ENCODE results near the gene PRKCB.

Gene PRKCB

DNA sequence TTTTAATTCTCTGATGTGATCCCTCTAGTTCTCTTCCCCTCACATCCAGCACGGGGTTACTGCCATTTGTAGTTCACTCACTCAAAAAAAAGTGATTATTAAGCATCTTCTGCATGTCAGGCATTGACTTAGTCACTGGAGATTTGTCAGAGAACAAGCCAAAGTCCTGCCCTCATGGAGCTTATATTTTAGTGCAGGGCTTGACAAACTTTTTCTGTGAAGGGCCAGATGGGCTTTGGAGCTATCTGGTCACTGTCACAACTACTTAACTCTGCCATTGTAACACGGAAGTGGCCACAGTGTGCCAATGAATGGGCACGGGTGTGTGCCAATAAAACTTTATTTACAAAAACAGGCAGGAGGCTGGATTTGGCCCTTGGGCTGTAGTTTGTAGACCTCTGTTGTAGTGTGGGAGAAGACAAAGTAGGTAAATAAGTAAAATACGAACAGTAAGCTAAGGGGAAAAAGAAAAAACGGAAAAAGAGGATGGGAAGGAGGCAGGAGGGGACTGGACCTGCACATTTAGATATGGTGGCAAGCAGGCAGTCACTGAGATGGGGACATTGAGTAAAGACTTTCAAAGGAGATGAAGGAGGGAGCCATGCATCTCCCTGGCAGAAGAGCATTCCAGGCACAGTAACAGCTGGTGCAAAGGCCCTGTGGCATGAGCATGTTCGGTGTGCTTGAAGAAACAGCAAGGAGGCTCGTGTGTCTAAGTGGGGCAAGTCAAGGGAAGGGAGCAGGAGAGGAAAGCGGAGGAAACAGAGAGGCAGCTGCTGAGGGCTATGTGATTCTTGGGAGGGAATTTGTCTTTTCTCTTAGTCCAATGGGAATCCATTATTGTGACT, 217.5 kb downstream of the PRKCB start:
- H3K9me3 Mint-ChIP-seq: no peaks in the 10 kb centered on the region
- H3K36me3 Mint-ChIP-seq: peaks cover 24% of the 10 kb centered on the region

DNA sequence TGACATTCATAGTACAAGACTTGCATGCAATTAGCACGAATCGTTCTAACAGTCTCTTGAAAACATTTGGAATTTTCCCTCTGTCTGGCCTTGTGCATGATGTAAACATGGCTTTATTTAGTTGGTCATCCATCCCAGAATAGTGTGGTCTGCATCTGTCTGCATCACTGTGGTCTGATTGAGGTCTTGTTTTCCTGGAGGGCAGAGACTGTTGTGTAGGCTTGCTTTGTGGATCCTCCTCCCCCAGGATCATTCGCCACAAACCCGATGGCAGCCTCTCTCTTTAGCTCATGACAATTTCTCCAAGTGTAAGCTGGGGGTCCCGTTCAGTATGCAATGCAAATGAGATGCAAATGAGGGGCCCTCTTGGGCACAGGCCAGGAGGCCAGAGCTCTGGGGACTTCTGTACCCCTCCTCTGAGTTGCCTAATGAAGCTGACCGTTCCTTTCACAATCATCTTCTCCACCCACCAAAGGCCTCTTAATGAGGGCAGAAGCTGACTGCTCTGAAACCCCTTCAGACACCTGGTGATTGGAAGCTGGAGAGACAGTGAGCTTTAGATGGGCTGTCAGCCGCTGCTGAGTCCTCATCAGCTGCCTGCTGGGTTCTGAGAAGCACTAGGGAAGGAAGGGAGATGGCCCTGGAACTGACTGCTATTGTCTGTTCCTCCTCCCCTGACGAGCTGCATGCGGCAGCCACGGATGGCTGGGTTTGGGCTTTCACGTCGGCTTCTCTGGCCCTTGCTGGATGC, 219.1 kb downstream of the PRKCB start:
- no peak overlapping the region for H3K27ac Mint-ChIP-seq
- H3K4me1 Mint-ChIP-seq: peaks cover 4% of the 10 kb centered on the region
- H3K9me3 Mint-ChIP-seq: no peaks in the 10 kb centered on the region
- no peaks in the 10 kb centered on the region for H3K27me3 Mint-ChIP-seq
- H3K36me3 Mint-ChIP-seq: peaks cover 28% of the 10 kb centered on the region
- no peak overlapping the region for H3K4me3 Mint-ChIP-seq

More for the DNA sequence above, 217.5 kb downstream of the PRKCB start:
- H3K4me1 Mint-ChIP-seq: peaks cover 4% of the 10 kb centered on the region
- H3K4me3 Mint-ChIP-seq: no peak overlapping the region
- no peaks in the 10 kb centered on the region for H3K27me3 Mint-ChIP-seq
- H3K27ac Mint-ChIP-seq: no peak overlapping the region

- peaks cover 4% of the 10 kb centered on the region for H3K4me1 Mint-ChIP-seq
- H3K4me3 Mint-ChIP-seq: no peak overlapping the region
- no peaks in the 10 kb centered on the region for H3K27me3 Mint-ChIP-seq
- H3K36me3 Mint-ChIP-seq: peaks cover 37% of the 10 kb centered on the region
- no peaks in the 10 kb centered on the region for H3K9me3 Mint-ChIP-seq
- H3K27ac Mint-ChIP-seq: no peak overlapping the region
These were observed 226.6 kb downstream of the PRKCB start for GRCh38 chr16:24062270-24062817.

- peaks cover 22% of the 10 kb centered on the region for H3K4me1 Mint-ChIP-seq
- H3K27me3 Mint-ChIP-seq: no peaks in the 10 kb centered on the region
- H3K4me3 Mint-ChIP-seq: no peak overlapping the region
- H3K27ac Mint-ChIP-seq: no peak overlapping the region
- H3K9me3 Mint-ChIP-seq: no peaks in the 10 kb centered on the region
- H3K36me3 Mint-ChIP-seq: peaks cover 6% of the 10 kb centered on the region
These were observed 233.3 kb downstream of the PRKCB start for GRCh38 chr16:24069036-24069590.

DNA sequence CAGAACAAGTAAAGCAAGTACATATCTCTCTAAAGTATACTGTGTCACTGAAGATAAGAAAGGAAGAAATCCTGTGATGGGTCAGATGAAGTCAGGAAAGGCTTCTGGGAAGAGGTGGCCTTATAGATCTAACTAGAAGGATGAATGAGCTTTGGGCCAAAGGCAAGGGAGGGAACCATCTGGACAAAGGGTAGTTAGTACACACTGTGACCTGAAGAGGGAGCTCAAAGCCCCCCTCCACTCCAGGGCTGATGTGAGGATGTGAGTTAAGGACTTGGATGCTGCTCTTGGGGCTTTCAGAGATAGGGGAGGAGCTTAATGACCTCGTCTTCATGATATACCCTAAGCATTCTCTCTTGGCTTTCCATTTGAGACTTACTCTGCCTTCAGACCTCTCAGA, 235.1 kb downstream of the PRKCB start:
- Mint-ChIP-seq H3K9me3 (no peaks in the 10 kb centered on the region), H3K27ac (no peak overlapping the region), H3K4me1 (peaks cover 24% of the 10 kb centered on the region), H3K27me3 (no peaks in the 10 kb centered on the region), H3K36me3 (peaks cover 2% of the 10 kb centered on the region), H3K4me3 (no peak overlapping the region)

GRCh38 chr16:24071666-24072360, 236.0 kb downstream of the PRKCB start:
- Mint-ChIP-seq H3K36me3 (peaks cover 5% of the 10 kb centered on the region), H3K4me3 (no peak overlapping the region), H3K27me3 (no peaks in the 10 kb centered on the region), H3K9me3 (no peaks in the 10 kb centered on the region), H3K27ac (no peak overlapping the region), H3K4me1 (peaks cover 30% of the 10 kb centered on the region)

DNA sequence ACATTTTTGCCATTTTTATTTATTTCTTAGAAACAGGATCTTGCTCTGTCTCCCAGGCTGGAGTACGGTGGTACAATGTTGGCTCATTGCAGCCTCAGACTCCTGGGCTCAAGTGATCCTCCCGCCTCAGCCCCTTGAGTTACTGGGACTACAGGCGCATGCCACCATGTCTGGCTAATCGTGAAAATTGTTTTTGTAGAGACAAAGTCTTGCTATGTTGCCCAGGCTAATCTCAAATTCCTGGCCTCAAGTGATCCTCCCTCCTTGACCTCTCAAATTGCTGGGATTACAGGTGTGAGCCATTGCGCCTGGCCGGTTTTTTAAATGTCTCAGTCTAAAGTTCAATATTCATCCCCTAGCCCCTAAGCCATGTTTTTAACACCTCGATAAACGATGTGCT, 237.5 kb downstream of the PRKCB start:
- no peaks in the 10 kb centered on the region for H3K27me3 Mint-ChIP-seq
- no peaks in the 10 kb centered on the region for H3K9me3 Mint-ChIP-seq
- peaks cover 5% of the 10 kb centered on the region for H3K36me3 Mint-ChIP-seq
- H3K4me1 Mint-ChIP-seq: peaks cover 30% of the 10 kb centered on the region
- H3K4me3 Mint-ChIP-seq: no peak overlapping the region
- no peak overlapping the region for H3K27ac Mint-ChIP-seq

GRCh38 chr16:24074574-24074973, 238.8 kb downstream of the PRKCB start:
- H3K27ac Mint-ChIP-seq: no peak overlapping the region
- H3K4me3 Mint-ChIP-seq: no peak overlapping the region
- peaks cover 5% of the 10 kb centered on the region for H3K36me3 Mint-ChIP-seq
- peaks cover 27% of the 10 kb centered on the region for H3K4me1 Mint-ChIP-seq
- no peaks in the 10 kb centered on the region for H3K9me3 Mint-ChIP-seq
- no peaks in the 10 kb centered on the region for H3K27me3 Mint-ChIP-seq

DNA sequence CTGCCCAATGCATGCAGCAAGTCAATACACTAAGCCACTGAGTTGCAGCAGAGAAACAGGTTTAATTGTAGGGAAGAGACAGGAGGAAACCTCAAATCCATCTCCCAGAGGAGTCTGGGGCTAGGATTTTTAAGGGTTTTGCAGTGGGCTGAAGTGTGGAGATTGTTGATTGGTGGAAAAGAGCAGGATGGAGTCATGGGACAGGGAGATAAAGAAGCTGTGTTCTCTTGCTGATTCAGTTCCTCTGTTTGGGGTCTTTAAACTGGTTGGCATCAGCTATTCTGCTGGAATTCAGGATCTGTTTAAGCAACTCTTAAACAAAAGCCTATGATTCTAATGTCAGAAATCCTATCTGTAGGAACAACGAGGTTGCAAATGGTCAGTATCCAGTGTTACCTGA, 239.5 kb downstream of the PRKCB start:
- Mint-ChIP-seq H3K9me3 (no peaks in the 10 kb centered on the region), H3K4me1 (peaks cover 24% of the 10 kb centered on the region), H3K27ac (no peak overlapping the region), H3K36me3 (peaks cover 8% of the 10 kb centered on the region), H3K27me3 (no peaks in the 10 kb centered on the region), H3K4me3 (no peak overlapping the region)

GRCh38 chr16:24075931-24076716, 240.3 kb downstream of the PRKCB start:
- H3K27ac Mint-ChIP-seq: no peak overlapping the region
- peaks cover 18% of the 10 kb centered on the region for H3K4me1 Mint-ChIP-seq

GRCh38 chr16:24077292-24077691, 241.5 kb downstream of the PRKCB start:
- Mint-ChIP-seq H3K36me3 (peaks cover 11% of the 10 kb centered on the region), H3K4me3 (no peak overlapping the region), H3K9me3 (no peaks in the 10 kb centered on the region), H3K27ac (no peak overlapping the region), H3K4me1 (peaks cover 14% of the 10 kb centered on the region), H3K27me3 (no peaks in the 10 kb centered on the region)

More at GRCh38 chr16:24075931-24076716, 240.3 kb downstream of the PRKCB start:
- Mint-ChIP-seq H3K9me3 (no peaks in the 10 kb centered on the region), H3K4me3 (no peak overlapping the region), H3K27me3 (no peaks in the 10 kb centered on the region), H3K36me3 (peaks cover 10% of the 10 kb centered on the region)

DNA sequence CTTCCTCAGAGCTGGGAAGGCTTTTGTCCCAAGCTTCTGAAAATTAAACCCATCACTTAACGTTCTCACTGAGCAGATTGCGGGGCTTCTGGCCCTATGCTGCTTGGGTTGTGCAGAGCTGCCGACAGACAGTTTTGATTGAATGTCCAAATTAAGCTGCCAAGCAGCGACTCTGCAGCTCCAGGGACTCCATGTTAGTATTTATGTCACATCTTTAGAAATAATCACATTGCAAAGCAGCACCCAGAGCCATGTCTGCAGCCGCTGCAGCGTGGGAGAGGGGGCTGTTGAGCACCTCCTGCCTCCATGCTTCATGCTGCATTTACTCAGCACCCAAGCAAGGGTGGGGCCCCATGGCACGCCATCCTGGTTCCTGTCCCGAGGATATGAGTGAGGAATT, 242.2 kb downstream of the PRKCB start:
- no peaks in the 10 kb centered on the region for H3K27me3 Mint-ChIP-seq
- H3K4me3 Mint-ChIP-seq: no peak overlapping the region
- H3K27ac Mint-ChIP-seq: no peak overlapping the region
- H3K9me3 Mint-ChIP-seq: no peaks in the 10 kb centered on the region
- H3K4me1 Mint-ChIP-seq: peaks cover 8% of the 10 kb centered on the region
- peaks cover 10% of the 10 kb centered on the region for H3K36me3 Mint-ChIP-seq

- H3K27ac Mint-ChIP-seq: no peak overlapping the region
- H3K4me3 Mint-ChIP-seq: no peak overlapping the region
- H3K36me3 Mint-ChIP-seq: peaks cover 29% of the 10 kb centered on the region
- H3K9me3 Mint-ChIP-seq: peaks cover 6% of the 10 kb centered on the region
- no peaks in the 10 kb centered on the region for H3K27me3 Mint-ChIP-seq
- no peaks in the 10 kb centered on the region for H3K4me1 Mint-ChIP-seq
These were observed 249.9 kb downstream of the PRKCB start for GRCh38 chr16:24085666-24086065.

- H3K36me3 Mint-ChIP-seq: peaks cover 42% of the 10 kb centered on the region
These were observed 252.2 kb downstream of the PRKCB start for GRCh38 chr16:24087891-24088410.

More at GRCh38 chr16:24087891-24088410, 252.2 kb downstream of the PRKCB start:
- Mint-ChIP-seq H3K4me1 (peaks cover 9% of the 10 kb centered on the region), H3K27me3 (no peaks in the 10 kb centered on the region), H3K9me3 (peaks cover 8% of the 10 kb centered on the region), H3K4me3 (no peak overlapping the region), H3K27ac (no peak overlapping the region)
